HG03521 (cell line): ENCODE measurements around the gene GSE1.

Source experiments
- ATAC-seq: cut with Tn5 transposase; IDR thresholded peaks from one replicate; pipeline ENCODE4 v1.9.1; 2021; ENCODE audit warnings: mild to moderate bottlenecking, moderate library complexity; ENCODE audit not compliant: unreplicated experiment

The GSE1 gene

GRCh38 chr16:85605051-85605911, 7.8 kb upstream of the GSE1 start:
- no peak for ATAC-seq

- ATAC-seq: no peak
These were observed 6.9 kb upstream of the GSE1 start for GRCh38 chr16:85605912-85606841.

GRCh38 chr16:85606904-85607303, 6.2 kb upstream of the GSE1 start:
- no peak for ATAC-seq

- ATAC-seq: no peak
These were observed 5.8 kb upstream of the GSE1 start for GRCh38 chr16:85607321-85607765.

- ATAC-seq: no peak
These were observed 5.2 kb upstream of the GSE1 start for GRCh38 chr16:85607796-85608514.

GRCh38 chr16:85608515-85608885, 4.6 kb upstream of the GSE1 start:
- ATAC-seq: no peak

- no peak for ATAC-seq
These were observed 4.2 kb upstream of the GSE1 start for GRCh38 chr16:85608887-85609286.

- no peak for ATAC-seq
These were observed 3.6 kb upstream of the GSE1 start for GRCh38 chr16:85609539-85609938.

GRCh38 chr16:85610059-85610445, 3.1 kb upstream of the GSE1 start:
- no peak for ATAC-seq

GRCh38 chr16:85610446-85611193, 2.5 kb upstream of the GSE1 start:
- ATAC-seq: peak; percentile 27

GRCh38 chr16:85611194-85611443, 2.0 kb upstream of the GSE1 start:
- no peak for ATAC-seq

- no peak for ATAC-seq
These were observed 1.5 kb upstream of the GSE1 start for GRCh38 chr16:85611444-85612190.

- no peak for ATAC-seq
These were observed 826 bp upstream of the GSE1 start for GRCh38 chr16:85612191-85612800.

- no peak for ATAC-seq
These were observed 649 bp downstream of the GSE1 start for GRCh38 chr16:85613604-85614337.

- ATAC-seq: no peak
These were observed 1.4 kb downstream of the GSE1 start for GRCh38 chr16:85614338-85615013.

- no peak for ATAC-seq
These were observed 2.1 kb downstream of the GSE1 start for GRCh38 chr16:85615014-85615851.

GRCh38 chr16:85615852-85616606, 2.9 kb downstream of the GSE1 start:
- ATAC-seq: no peak
